Measurements from ENCODE around the gene ZFAND3. TPM values are rescaled to one million over a fixed set of nuclear protein-coding genes. Genes with fewer than 3 reads are reported as not detected.
"Not testable (repeated sequence)": the region's sequence is repeated elsewhere in the genome, so short reads cannot be mapped to it uniquely, and the experiment has no call there.

Gene ZFAND3
- total and polyA plus RNA-seq, 8 donors = 65.9 to 125 (median 118) TPM

DNA sequence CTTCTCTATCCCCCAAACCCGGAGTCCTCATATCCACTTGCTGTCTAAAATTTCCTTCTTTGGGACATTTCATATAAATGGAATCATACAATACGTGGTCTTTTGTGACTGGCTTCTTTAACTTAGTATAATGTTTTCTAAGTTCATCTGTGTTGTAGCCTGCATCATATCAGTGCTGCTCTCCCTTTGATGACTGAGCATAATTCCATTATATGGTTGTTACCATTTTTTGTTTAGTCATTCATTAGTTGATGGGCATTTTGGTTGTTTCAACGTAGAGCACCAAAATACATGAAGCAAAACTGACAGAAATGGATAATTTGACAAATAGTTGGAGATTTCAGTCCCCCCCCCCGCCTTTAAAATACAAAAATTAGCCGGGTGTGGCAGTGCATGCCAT, 71.5 kb downstream of the ZFAND3 start:
- no peak for ATAC-seq
- no peak for TF ChIP-seq CTCF (IDR thresholded peaks at IDR 0.05)
- intact Hi-C loops (cut with DNase I) = no loop called here
- Histone ChIP-seq H3K9me3 (peaks cover 0 to 4% of the 10 kb centered on the region in 2 donors), H3K36me3 (peaks cover 0 to 7% of the 10 kb centered on the region in 2 donors), H3K4me1 (peaks cover 0 to 17% of the 10 kb centered on the region in 2 donors), H3K27me3 (no peaks in the 10 kb centered on the region), H3K27ac (no peak overlapping the region), H3K4me3 (no peak overlapping the region)
- DNase-seq = no peak

DNA sequence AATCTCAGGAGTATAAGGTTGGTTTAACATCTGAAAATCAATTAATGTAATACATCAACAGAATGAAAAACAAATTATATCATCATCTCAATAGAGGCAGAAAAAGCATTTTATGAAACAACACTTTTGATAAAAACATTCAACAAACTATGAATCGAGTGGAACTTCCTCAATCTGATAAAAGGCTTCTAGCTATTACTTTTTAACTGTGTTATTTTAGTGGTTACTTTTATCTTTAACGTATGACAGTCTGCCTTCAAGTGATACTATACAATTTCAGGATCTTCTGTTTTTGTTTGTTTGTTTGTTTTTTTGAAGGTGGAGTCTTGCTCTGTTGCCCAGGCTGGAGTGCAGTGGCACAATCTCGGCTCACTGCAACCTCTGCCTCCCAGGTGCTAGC, 73.7 kb downstream of the ZFAND3 start:
- no peak overlapping the region for H3K27ac ChIP-seq
- H3K36me3 ChIP-seq = peaks cover 0 to 7% of the 10 kb centered on the region in 2 donors
- H3K4me3 ChIP-seq = no peak overlapping the region
- no peaks in the 10 kb centered on the region for H3K27me3 ChIP-seq
- DNase-seq (no peak), ATAC-seq (no peak)
- no peak for TF ChIP-seq CTCF (IDR thresholded peaks at IDR 0.05)
- peaks cover 0 to 4% of the 10 kb centered on the region in 2 donors for H3K9me3 ChIP-seq
- intact Hi-C loops (cut with DNase I) = no loop called here
- peaks cover 0 to 14% of the 10 kb centered on the region in 2 donors for H3K4me1 ChIP-seq

DNA sequence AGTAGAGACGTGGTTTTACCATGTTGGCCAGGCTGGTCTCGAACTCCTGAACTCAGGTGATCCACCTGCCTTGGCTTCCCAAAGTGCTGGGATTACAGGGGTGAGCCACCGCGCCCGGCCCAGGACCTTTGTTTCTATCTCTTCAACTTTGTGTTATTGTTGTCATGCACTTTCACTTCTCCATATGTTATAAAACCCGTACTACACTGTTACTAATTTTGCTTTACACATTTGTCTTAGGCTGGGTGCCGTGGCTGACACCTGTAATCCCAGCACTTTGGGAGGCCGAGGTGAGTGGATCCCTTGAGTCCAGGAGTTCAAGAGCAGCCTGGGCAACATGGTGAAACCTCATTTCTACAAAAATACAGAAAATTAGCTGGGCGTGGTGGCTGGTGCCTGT, 74.2 kb downstream of the ZFAND3 start:
- DNase-seq; intact Hi-C loops (cut with DNase I); ATAC-seq; H3K36me3 ChIP-seq; H3K27ac ChIP-seq; H3K4me3 ChIP-seq; H3K4me1 ChIP-seq; H3K9me3 ChIP-seq; H3K27me3 ChIP-seq: not testable (repeated sequence)

GRCh38 chr6:37894585-37894984, 75.1 kb downstream of the ZFAND3 start:
- Histone ChIP-seq H3K4me3 (no peak overlapping the region), H3K4me1 (peaks cover 0 to 1% of the 10 kb centered on the region in 2 donors), H3K9me3 (peaks cover 0 to 4% of the 10 kb centered on the region in 2 donors), H3K36me3 (peaks cover 0 to 7% of the 10 kb centered on the region in 2 donors), H3K27me3 (no peaks in the 10 kb centered on the region), H3K27ac (no peak overlapping the region)
- ATAC-seq (no peak), DNase-seq (no peak)
- intact Hi-C loops (cut with DNase I) = no loop called here
- no peak for TF ChIP-seq CTCF (IDR thresholded peaks at IDR 0.05)

- ATAC-seq = peak; percentile 16
- Histone ChIP-seq H3K27ac (no peak overlapping the region), H3K4me3 (no peak overlapping the region), H3K4me1 (no peaks in the 10 kb centered on the region), H3K36me3 (peaks cover 0 to 7% of the 10 kb centered on the region in 2 donors), H3K27me3 (no peaks in the 10 kb centered on the region), H3K9me3 (peaks cover 0 to 4% of the 10 kb centered on the region in 2 donors)
- TF ChIP-seq CTCF (IDR thresholded peaks at IDR 0.05) = no peak
- intact Hi-C loops (cut with DNase I) = no loop called here
- DNase-seq = no peak
These were observed 77.8 kb downstream of the ZFAND3 start for GRCh38 chr6:37897321-37897720.

GRCh38 chr6:37897818-37898515, 78.4 kb downstream of the ZFAND3 start:
- TF ChIP-seq CTCF (IDR thresholded peaks at IDR 0.05) = no peak
- no peak overlapping the region for H3K4me3 ChIP-seq
- ATAC-seq = no peak
- intact Hi-C loops (cut with DNase I) = no loop called here
- no peak for DNase-seq
- peaks cover 0 to 4% of the 10 kb centered on the region in 2 donors for H3K9me3 ChIP-seq
- no peaks in the 10 kb centered on the region for H3K4me1 ChIP-seq
- no peak overlapping the region for H3K27ac ChIP-seq
- H3K36me3 ChIP-seq = peaks cover 0 to 7% of the 10 kb centered on the region in 2 donors
- no peaks in the 10 kb centered on the region for H3K27me3 ChIP-seq
